ENCODE data around the gene TMPRSS7.

Gene TMPRSS7

DNA sequence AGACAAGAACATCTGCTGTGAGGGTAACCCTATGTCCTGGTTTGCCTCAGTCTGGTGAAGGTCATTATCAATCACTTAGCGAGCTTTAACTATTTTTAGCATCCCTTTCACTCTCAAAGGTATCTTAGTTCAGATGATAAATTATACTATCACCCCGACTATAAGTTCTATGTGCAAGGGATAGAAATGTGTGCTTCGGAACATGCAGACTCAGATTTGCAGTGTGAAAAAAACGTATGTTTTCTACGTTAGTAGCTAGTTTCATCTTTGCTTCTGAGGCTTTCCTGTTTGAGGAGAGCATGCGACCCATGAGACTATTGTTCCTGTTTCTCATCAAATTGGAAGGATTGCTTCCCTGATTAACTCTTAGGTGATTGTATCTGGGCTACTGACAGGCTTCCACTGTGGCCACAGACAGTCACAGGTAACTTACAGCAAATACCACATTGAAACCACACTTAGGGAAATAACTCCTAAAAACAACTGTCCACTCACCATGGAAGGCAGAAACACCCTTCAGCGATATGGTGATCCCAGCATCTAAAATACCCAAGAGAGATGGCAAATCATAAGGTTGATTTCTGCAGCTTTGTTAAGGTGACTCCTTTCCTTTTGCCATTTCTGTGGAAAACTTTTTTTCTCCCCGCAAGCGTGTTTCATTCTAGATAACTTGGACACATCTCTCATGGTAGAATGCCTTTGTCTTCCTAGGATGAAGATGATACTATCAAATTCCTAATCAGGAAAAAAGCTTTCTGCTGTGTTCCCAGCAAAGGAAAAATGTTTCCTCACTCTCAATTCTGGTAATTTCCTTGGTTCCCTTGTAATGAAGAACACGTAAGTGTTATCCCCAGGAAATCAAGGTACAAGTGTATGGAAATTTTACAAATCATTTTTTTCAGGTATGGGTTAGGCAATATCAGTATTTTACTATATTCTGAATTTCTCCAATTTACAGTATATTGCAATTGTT is 93.3 kb downstream of the TMPRSS7 start:
- DNase-seq (ENCODE audit: low spot score), result peak; percentile 64

DNA sequence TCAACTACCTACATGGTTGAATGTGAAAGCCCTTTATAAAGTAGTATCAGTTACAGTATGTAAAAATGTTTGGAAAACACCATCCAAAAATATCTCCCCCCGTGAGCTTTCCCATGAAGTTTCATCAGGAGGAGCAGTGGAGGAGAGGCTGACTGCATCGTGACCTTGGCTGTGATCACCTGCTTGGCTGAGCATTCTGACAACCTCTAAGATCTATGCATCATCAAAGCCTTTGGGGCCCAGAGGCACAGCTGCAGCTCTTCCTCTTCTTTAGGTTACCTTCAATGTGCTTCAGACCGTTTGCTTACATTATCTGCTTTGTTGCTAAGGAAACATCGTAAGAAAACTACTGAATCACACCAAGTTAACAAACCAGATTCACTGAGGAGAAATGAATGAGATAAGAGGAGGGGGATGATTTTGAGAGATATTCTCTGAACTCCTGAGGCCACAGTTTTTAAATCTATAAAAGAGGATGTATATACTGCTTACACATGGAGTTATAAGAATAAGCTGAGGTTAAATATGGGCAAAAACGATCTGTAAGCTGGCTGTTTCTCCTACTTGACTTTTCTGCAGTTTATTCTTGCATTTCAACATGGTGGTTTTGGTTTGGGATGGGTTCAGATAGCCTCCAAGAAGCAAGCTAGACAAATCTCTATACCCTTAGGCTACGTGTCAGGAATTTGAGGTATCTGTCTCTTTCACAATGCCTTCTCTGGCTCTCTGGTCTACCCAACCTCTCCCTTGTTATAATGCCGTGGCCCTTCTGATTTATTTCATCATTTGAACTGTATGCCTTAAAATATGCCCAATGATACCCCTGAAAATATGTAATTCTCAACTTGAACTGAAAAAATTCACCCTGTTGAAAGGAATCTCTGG is 94.5 kb downstream of the TMPRSS7 start:
- no peak for DNase-seq (ENCODE audit: low spot score)

DNA sequence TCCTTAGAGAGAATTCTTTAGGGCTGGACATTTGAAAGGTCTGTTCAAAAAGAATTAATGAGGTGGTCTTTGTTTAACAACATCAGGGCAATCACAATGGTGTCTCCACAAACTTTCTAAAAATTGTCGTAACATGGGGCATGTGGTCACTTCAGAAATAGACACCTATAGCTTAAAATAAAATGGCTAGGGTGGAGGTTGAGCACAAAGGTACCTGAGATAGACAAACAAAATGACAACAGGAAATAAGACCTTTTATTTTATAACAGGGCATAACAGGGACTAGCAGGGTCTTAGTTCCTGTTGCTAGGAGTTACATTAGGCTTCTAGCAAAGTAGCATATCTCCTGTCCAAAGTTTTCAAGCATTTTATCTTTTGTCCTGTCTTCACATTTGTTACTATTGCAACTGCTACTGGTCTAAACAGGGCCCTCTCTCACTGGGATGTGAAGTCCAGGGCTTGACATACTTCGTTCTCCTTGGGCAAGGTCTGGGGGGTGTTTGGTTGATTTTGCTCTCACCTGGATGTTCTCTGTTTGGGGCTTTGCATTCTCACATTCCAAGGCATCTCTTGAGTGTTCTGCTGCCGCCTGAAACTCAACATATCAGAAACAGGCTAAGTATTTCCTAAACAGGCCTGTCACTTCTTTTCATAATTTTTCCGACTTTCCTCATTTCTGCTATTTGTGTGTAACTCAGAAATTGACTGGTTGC is 95.5 kb downstream of the TMPRSS7 start:
- DNase-seq (ENCODE audit: low spot score), result no peak

DNA sequence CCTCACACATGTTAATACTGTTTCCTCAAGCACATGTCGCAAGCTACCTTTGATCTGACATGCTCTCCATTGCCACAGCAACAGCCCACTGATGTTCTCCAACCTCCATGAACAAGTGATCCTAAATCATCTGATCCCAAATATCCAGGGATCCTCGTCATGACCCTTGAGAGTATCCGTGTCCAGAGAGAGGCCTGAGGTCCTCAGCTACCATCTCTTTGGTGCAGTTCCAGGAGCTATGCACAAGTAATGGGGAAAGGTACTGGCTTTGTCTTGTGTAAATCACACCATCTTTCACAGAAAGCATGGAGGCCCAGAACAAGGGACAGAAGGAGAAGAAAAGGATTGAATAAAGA is 96.1 kb downstream of the TMPRSS7 start:
- DNase-seq (ENCODE audit: low spot score), result no peak

Small RNAs within 50 kb of the gene (small RNA-seq; reads per million reads assigned to genes)
- gene MIR567, result 0 reads per million in 2 experiments
